NCI-H2081 treated with DMSO at 0.1 percent for 48 hours (cell line): ENCODE measurements around the gene TMEM59.
"Not testable (repeated sequence)": the region's sequence is repeated elsewhere in the genome, so short reads cannot be mapped to it uniquely, and the experiment has no call there.

Experiments
- DNase-seq: peaks from one replicate; lab custom pipeline; 2025; lab: John Stamatoyannopoulos, UW

Gene TMEM59

DNA sequence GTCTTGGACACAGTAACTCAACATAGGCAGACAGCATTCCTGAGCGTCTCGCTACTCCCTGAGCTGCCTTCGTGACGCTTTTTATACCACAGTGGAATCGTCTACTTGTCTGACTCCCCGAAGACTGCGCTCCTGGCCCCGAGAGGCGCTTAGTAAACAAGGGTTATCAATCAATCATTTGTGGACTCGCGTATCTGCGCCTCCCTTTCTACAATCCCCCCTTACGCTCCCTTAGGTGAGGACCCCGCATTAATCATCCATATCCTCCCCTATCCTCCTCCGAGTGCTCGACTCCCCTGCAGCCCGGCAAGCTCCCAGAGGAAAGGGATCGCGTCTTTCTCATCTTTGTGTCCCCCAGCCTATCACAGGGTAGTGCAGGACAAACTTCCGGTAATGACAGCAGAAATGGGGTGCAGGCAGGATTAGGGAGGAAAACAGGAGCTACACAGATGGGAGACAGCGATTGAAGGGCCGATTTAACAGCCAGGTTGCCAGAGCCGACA, 522 bp downstream of the TMEM59 start:
- no peak for DNase-seq

GRCh38 chr1:54051933-54052430, 1.0 kb downstream of the TMEM59 start:
- DNase-seq, result no peak

GRCh38 chr1:54050435-54050834, 2.6 kb downstream of the TMEM59 start:
- DNase-seq, result not testable (repeated sequence)

- no peak for DNase-seq
Observed at GRCh38 chr1:54047384-54048305, 5.4 kb downstream of the TMEM59 start.

- no peak for DNase-seq
Observed at GRCh38 chr1:54046671-54047383, 6.2 kb downstream of the TMEM59 start.

- DNase-seq, result no peak
Observed at GRCh38 chr1:54045496-54045895, 7.5 kb downstream of the TMEM59 start.

DNA sequence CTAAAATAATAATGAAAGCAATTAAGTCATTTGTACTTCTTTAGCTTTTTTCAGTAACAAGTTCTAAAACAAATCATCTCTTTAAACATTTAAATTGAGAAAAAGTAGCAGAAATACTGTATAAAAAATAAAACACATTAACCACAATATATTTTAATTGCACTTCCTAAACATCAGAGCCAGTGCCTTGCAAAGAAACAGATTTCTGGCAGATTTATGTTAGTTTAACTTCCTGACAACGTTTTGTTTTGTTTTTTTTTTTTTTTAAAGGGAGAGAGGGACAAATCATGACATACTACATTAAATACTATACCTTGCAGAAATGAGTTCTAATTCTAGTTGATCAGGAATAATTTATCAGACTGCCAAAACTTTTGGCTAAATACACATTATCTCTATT, 11.2 kb downstream of the TMEM59 start:
- no peak for DNase-seq

DNA sequence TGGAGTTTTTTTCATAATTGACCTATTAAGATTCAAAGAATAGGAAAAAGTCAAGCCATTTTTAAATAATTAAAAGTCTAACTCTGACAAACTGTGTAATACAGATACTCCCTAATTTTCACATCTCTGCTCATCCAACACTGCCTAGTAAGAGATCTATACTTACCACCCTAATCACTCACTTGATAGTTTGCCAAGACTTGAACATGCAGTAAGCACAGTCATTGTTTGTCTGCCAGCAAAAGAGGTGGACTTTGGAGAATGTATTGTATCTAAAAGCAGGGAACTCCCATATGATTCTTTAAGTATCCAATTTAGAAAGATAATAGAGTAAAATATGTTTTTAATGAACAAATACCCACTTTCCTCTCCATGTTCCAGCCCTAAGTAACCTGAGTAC, 15.5 kb downstream of the TMEM59 start:
- DNase-seq, result no peak

DNA sequence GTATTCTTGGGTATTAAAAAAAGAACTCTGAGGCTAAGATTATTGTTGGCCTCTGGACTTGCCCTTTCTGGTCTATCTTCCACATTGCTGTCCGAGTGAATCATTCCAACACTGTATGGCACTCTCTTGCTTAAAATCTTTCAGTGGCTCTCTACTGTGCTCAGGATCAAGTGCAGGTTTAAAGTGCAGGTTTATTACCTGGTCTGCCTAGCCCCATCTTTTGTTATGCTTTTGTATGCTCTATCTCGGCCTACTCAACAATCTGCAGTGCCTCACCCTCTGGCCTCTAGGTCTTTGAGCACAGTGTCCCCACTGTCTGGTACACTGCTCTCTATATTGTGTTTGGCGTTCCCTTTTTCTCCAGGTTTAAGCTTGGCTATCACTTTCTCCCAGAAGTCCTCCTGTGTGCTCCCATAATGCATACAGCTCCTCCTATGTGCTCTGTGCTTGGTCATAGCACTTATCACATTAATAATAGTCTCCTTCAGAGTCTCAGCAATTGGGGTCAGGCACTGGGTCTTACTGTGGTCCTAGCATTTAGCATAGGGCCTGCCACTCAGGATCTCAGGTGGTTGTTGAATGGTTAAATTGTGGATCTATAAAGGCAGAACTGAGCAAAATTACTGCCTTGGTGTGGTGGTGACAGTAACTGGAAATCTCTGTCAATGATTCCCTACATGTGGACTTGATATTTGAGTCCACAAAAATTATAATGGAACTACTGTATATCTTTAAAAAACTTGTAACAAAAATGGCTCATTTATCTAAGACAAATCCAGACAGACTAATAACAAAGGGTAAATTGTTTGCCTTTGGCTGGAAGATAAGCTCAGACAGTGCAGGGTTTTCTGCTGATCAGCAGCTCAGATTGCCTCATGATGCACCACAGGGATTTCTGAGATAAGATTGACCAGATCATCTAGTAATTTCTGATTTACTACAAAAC, 24.4 kb downstream of the TMEM59 start:
- no peak for DNase-seq

DNA sequence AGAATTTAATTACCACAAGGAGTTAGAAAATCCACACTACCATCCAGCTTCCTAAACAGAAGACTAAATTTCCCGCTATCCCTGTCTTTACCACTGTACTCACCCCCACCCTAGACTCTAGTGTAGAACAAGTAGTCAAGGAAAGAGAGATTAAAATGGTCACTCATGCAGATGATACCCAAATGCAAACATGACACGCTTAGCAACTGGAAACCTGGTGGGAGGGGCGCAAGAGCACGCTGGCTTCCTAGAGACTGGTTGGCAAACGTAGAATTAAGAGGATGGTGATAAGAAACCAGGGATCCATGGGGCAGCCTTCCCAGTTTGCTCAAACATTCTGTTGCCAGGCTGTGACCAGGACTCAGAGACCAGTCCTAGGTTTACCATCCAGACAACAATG, 25.2 kb downstream of the TMEM59 start:
- DNase-seq, result no peak

DNA sequence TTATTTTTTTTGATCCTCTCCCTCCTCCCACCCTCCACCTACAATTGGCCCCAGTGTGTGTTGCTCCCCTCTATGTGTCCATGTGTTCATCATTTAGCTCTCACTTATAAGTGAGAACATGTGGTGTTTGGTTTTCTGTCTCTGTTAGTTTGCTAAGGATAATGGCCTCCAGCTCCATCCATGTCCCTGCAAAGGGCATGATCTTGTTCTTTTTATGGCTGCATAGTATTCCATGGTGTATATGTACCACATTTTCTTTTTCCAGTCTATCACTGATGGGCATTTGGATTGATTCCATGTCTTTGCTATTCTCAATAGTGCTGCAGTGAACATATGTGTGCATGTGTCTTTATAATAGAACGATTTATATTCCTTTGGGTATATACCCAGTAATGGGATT, 28.2 kb downstream of the TMEM59 start:
- DNase-seq, result not testable (repeated sequence)

DNA sequence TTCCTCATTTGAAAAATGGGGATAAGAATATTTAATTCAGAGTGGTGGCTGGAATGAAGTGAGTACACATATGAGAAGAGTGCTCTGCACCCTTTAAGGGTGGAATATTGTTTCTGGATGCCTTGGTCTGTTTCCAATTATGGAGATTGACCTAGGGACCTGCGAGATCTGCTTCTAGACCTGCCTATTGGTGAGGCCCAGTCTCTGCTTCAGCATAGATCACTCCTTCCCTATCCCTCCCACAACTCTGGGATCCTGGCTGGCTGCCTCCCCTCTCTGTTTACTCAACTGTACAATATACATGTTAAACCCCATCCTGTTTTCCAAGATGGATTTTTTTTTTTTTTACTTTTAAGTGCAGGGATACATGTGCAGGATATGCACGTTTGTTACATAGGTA, 28.6 kb downstream of the TMEM59 start:
- DNase-seq, result no peak

GRCh38 chr1:54019562-54020176, 33.3 kb downstream of the TMEM59 start:
- not testable (repeated sequence) for DNase-seq

DNA sequence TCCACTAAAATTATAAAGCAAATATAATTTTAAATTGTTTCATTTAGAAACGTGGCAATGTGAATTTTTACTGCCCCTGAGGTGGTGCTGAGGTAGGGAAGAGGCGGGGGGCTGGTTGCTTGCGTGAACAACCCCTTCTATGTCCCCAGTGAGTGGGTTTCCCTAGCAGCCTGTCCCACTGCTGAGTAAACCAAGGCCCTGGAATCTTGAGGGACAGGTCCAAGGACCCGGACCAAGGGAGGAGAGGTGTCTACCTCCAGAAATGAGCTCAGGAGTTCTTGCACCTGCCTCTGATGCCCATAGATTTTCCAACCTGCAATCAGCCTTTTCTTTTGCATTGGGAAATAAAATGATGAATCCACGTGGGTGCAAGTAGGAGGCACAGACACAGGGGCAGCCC, 34.4 kb downstream of the TMEM59 start:
- no peak for DNase-seq

DNA sequence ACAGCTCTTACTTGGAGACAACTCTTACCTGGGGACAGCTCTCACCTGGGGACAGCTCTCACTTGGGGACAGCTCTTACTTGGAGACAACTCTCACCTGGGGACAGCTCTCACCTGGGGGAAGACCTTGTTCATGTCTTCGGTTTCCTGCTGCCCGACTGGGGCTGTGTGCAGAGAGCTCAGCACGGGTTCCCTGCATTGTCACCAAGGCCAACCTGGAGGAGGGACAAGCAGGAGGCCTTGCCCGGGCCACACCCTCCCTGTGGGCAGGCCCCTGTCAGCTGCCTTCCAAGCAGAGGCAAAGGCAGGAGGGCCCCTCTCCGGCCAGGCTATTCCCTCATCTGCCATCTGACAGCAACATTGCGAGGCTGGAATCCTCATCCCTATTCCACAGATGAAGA, 35.0 kb downstream of the TMEM59 start, which contains the start of gene LDLRAD1:
LDLRAD1 (minus strand) TSS at position 208 of the 400 bp plus-strand sequence; CDS start at position 134, 74 bp downstream.
- DNase-seq, result no peak

DNA sequence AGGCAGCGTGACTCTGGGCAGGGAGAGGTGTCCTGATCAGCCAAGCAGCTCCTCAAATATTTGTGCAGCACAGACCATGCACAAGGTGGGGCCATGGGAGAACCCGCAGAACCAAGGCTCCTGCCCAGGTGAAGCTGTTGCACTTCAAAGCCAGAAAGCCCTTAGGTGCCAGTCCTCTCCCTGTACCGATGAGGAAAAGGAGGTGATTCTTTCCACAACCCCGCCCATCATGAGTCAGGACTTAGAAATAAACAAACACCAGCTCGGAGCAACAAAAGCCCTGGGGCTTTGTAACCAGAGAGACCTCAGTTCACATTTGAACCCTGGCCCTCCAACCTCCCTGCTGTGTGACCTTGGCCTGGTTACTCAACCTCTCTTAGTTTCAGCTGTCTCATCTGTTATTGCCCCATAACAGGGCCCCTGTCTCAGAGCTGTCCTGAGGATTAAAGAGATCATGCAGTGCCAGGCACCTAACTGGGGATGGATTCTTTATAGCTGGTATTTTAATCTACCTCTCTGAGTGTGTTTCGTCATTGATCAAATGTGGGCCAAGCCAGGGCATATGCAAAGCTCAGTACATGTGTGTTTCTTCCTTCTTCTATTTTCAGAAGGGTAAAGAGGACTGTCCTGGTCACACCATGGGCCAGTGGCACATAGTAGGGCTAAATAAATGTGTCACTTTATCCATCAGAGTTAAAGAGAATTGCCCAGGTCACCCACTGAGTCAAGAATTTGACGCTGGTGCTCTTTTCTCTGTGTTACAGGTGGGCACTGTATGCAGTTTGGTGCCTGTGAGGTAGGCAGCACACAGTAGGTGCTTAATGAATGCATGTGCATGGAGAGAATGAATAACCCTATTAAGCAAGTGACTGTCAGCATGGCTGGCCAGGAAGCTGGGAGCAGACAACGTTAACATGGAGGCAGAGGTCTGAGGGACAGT, 36.4 kb downstream of the TMEM59 start:
- no peak for DNase-seq

DNA sequence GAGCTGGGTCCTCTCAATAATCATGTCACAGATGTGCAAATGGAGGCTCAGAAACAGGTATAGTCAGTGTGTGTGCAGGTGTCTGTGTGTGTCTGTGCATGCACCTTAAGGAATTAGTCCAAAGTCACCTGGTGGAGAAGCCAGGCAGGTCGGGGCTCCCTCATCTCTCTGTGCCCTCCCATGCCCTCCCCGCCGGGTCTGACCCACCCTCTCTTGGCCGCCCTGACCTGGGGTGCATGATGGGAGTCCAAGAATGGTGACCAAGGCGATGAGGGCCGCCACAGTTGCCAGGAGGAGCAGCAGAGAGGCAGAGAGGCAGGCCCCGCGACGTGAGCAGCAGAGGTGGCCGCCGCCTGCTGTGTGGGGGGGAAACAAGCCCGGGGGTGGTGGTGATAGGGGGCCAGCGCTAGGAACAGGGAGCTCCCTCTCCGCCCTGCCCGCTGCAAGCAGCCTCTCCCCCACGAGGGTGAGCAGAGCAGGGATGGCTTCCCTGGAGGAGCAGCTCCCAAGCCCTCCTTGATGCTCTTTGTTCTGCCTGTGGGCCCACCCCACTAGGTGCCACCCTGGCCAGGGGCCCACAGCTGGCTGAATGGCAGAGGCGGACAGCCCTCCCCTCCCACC, 38.9 kb downstream of the TMEM59 start:
- DNase-seq, result no peak

DNA sequence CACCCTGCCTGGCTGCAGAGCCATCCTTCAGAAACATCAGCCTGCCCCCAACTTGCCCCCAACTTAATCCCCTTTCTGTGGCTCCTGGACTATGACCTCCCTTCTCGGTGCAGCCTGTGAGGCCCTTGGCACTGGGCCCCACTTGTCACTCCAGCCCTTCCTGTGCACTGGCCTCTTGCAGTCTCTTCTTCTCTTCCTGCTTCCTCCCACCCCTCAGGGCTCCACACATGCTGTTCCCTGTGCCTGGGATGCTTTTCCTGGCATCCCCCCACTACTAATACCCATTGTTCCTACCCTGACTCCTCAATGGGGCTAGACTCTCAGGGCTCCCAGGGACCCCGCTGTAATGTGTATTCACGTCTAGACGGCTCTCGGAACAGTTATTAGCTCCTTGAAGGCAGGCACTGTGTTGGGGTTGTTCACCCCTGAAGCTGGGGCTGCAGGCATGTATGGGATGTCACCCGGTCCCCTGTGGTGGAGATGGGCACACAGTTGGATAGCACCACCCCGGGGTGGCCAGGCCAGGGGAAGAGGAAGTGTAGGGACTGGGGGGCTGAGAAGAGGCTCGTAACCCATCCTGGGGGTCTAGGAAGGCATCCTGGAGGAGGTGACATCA, 39.5 kb downstream of the TMEM59 start:
- DNase-seq, result no peak

DNA sequence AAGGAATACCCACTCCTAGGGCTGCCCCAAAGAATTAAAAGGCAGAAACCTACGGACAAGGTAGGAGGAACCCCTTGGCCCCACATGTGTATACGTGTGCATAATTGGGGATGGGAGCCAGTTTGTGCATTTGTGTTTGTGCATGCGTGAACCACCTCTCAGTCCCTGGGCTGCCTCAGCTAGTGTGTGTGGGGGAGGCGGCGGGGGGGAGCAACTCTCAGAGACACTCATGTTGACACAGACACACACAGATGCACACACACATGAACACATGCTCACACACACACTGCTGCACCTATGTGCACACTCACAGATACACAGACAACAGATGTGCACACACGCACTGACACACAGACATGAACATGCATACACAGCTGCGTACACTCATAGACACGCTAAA, 40.1 kb downstream of the TMEM59 start:
- DNase-seq, result no peak
